OCI-LY1 (cell line): ENCODE data around the gene NEUROG2.

Experiments
- EZH2 ChIP-seq: fragments of 200-600 bp; sonication (generic), shearing (Covaris generic); IDR thresholded peaks from 2 replicates; pipeline ENCODE4 v1.8.0; 2017; ENCODE audit warnings: borderline replicate concordance, mixed run types, mild to moderate bottlenecking, antibody characterized with exemption, low read length, moderate library complexity, mixed read lengths
- TF ChIP-seq, protein P1 (sequence below): fragments of 200-600 bp; sonication (generic), shearing (Covaris generic); IDR thresholded peaks from 2 replicates; pipeline ENCODE4 v1.5.1; 2017; ENCODE audit warnings: mild to moderate bottlenecking, antibody characterized with exemption, low read length, moderate library complexity, mixed read lengths

DNA sequence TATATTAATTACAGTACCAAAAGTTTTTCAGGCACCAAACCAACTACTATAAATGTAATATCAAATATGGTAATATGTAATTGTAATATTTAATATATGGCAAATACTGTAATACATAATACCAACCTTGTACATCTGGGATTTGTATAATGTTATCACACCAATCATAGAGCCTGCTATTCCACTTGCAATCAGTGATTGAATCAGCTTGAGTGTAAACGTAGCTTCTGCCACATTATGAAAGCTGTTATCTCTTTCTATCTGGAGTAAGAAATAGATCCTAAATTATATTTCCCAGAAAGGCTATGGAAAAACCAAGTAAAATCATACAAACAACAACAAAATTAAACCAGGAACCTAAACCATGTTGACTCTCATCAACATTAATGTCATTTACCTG is 24.7 kb upstream of the NEUROG2 start:
- TF ChIP-seq, protein P1, sequence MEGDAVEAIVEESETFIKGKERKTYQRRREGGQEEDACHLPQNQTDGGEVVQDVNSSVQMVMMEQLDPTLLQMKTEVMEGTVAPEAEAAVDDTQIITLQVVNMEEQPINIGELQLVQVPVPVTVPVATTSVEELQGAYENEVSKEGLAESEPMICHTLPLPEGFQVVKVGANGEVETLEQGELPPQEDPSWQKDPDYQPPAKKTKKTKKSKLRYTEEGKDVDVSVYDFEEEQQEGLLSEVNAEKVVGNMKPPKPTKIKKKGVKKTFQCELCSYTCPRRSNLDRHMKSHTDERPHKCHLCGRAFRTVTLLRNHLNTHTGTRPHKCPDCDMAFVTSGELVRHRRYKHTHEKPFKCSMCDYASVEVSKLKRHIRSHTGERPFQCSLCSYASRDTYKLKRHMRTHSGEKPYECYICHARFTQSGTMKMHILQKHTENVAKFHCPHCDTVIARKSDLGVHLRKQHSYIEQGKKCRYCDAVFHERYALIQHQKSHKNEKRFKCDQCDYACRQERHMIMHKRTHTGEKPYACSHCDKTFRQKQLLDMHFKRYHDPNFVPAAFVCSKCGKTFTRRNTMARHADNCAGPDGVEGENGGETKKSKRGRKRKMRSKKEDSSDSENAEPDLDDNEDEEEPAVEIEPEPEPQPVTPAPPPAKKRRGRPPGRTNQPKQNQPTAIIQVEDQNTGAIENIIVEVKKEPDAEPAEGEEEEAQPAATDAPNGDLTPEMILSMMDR = no peak
- TF ChIP-seq EZH2 = no peak
